Spleen (tissue), 11 donors: Measurements from ENCODE around the gene VMP1. TPM values are rescaled to one million over a fixed set of nuclear protein-coding genes. Genes with fewer than 3 reads are reported as not detected.
"Not testable (repeated sequence)": the region's sequence is repeated elsewhere in the genome, so short reads cannot be mapped to it uniquely, and the experiment has no call there.

Experiments used
- DNase-seq: peaks from one replicate; pipeline ENCODE4 v3.0.0-alpha.2; 2020
- H3K27ac ChIP-seq, 8 donors: fragments of 200-600 bp; sonication (generic) in 7 of 8; 1 replicate in 4 of 8; 2 replicates in 4 of 8; pipeline versions ENCODE4 v1.5.0 to v1.8.0; 2016 to 2021; ENCODE audit warnings: inconsistent platforms in 4 of 8, mild to moderate bottlenecking in 4 of 8, moderate library complexity in 1 of 8
- H3K27me3 ChIP-seq, 7 donors: fragments of 200-600 bp; sonication (generic) in 6 of 7; replicated peaks in 1 of 7; 1 replicate in 4 of 7; 2 replicates in 3 of 7; pipeline versions ENCODE4 v1.5.0 to v1.8.0; 2016 to 2021; ENCODE audit warnings: inconsistent platforms in 3 of 7, mild to moderate bottlenecking in 1 of 7
- H3K36me3 ChIP-seq, 6 donors: fragments of 200-600 bp; sonication (generic) in 5 of 6; 1 replicate in 4 of 6; 2 replicates in 2 of 6; pipeline versions ENCODE4 v1.5.0 to v1.8.0; 2016 to 2021; ENCODE audit warnings: inconsistent platforms in 2 of 6
- H3K4me1 ChIP-seq, 6 donors: fragments of 200-600 bp; sonication (generic) in 5 of 6; 1 replicate in 3 of 6; 2 replicates in 3 of 6; pipeline versions ENCODE4 v1.5.0 to v1.8.0; 2016 to 2021; ENCODE audit warnings: inconsistent platforms in 3 of 6
- H3K4me3 ChIP-seq, 8 donors: fragments of 200-600 bp; sonication (generic) in 7 of 8; 1 replicate in 4 of 8; 2 replicates in 4 of 8; pipeline versions ENCODE4 v1.5.0 to v1.8.0; 2016 to 2021; ENCODE audit warnings: inconsistent platforms in 4 of 8, mild to moderate bottlenecking in 4 of 8, moderate library complexity in 2 of 8
- H3K9me3 ChIP-seq, 8 donors: fragments of 200-600 bp; sonication (generic) in 7 of 8; 1 replicate in 4 of 8; 2 replicates in 4 of 8; pipeline versions ENCODE4 v1.5.0 to v1.8.0; 2016 to 2021; ENCODE audit warnings: inconsistent platforms in 4 of 8
- CTCF ChIP-seq, 11 experiments: fragments of 200-600 bp in 7 of 11; fragments of 450-650 bp in 4 of 11; sonication (generic) in 4 of 11; IDR thresholded peaks in 8 of 11; conservative IDR thresholded peaks in 3 of 11; 1 replicate in 7 of 11; 2 replicates in 4 of 11; pipeline versions ENCODE4 v1.4.0 to v1.8.0; 2016 to 2021; ENCODE audit warnings: antibody characterized with exemption in 11 of 11, inconsistent platforms in 4 of 11, mild to moderate bottlenecking in 1 of 11
- POLR2A ChIP-seq, 3 donors: fragments of 450-650 bp; IDR thresholded peaks; one replicate each; pipeline ENCODE4 v1.5.1; 2017; ENCODE audit warnings: antibody characterized with exemption in 3 of 3, mild to moderate bottlenecking in 1 of 3
- POLR2AphosphoS5 ChIP-seq, 3 donors: sonication (generic); formaldehyde crosslinking; IDR thresholded peaks; one replicate each; pipeline ENCODE4 v1.5.1; 2017; ENCODE audit warnings: antibody characterized with exemption in 3 of 3
- WGBS, 5 donors: extraction: QIAGEN DNeasy Blood & Tissue Kit in 3 of 5; methylation state at CpG; one replicate each; pipeline versions ENCODE4 v1.1.5 to v1.1.7; 2013 to 2018; 5-methylcytosine and 5-hydroxymethylcytosine counted together
- intact Hi-C: fragments of 100-400 bp; cut with DNase I; formaldehyde crosslinking; loops from one replicate; pipeline ENCODE4 v1.15.0; 2023; ENCODE audit warnings: low total_unique reads
- polyA plus RNA-seq, 3 donors: library from polyadenylated mRNA; stranded (reverse); fragments of 200-250 nt; gene quantifications; one replicate each; pipeline ENCODE4 v1.2.1, GENCODE V29; 2013
- total RNA-seq, 7 donors: library from RNA; depleted of rRNA in 3 of 7; stranded (reverse); fragments of >200 nt in 3 of 7; fragmentation: NEBNext Ultra II Directional in 4 of 7; extraction: Animal tissue kit (Norgen Biotek cat#: 25700) in 4 of 7; gene quantifications; one replicate each; pipeline versions ENCODE4 v1.1.0 to v1.2.1, GENCODE V29; 2016 to 2021
- donor health status: healthy with polysubstance abuse.
- donor health status: DM: no; HTN: no; CAD: no; lungs with moderate emphysema.
- donor health status: DM: no; HTN: no; CAD: no.
- donor health status: Bipolar disorder and iron deficiency.
- donor health status: healthy.
- donor health status: DM: no; HTN: no; CAD: no.
- donor health status: DM: yes; HTN: yes; CAD: no.

The VMP1 gene
- total and polyA plus RNA-seq, 10 donors = 53.2 to 649 (median 304) TPM

- peaks cover 31 to 97% (median 53%) of the 10 kb centered on the region in 6 donors for H3K4me1 ChIP-seq
- not testable (repeated sequence) for H3K9me3 ChIP-seq, DNase-seq, H3K4me3 ChIP-seq, H3K36me3 ChIP-seq, H3K27me3 ChIP-seq
- TF ChIP-seq POLR2AphosphoS5 (IDR thresholded peaks at IDR 0.05) = peak in 1 of 3 donors; percentile 39
- intact Hi-C loops = loop anchor here (5.0 kb wide), 1 partner anchor 98 kb away; no protein-coding TSS in a partner anchor
- peak overlapping the region in 6 of 8 donors; percentile 10 to 92 (median 79) for H3K27ac ChIP-seq
- 90 to 96% (median 94%) methylated on average over 15 of the region's 15 CpGs for WGBS, 5 donors
These were observed 142.9 kb downstream of the VMP1 start for GRCh38 chr17:59850311-59850710.

DNA sequence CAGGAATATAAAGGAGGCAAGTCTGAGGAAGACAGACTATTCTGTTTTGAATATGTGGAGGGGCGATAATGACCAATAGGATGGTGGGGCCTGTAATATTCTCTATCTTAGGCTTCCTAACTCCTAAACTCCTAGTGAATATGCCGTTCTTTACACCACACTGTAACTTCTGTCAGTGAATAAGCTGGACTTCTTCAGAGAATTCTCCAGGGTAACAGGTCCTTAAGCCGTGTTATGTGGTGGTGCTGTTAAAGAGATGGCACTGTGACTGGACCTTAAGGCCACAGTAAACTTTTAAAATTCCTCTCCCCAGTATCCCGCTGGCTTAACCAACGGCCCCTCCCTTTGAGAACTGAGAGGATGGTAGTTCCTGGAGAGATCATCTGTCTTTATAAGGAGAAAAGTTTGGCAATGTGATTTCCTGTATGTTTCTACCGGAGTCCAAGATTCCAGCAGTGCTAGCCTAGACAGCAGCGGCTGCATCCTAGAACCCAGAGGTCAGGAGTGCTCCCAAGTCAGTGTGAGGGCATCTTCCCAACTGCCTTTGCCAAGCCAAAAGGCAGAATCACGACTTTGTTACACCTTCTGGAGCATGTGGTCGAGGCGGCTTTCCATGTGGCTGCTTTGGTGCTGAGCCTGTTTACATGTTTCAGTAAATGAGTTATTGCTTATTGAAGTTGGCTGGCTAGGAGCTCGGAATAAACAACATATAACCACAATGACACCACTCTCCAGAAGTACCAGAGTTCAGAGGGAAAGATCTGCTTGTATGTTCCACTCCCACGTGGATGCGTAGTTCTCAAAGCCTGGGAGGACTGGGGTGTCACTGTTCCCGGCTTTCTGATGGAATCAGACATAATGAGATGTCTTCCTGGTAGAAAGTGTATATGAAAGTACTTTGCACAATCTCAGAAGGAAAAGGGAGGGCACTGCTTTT, 144.3 kb downstream of the VMP1 start:
- no peak overlapping the region for H3K4me3 ChIP-seq
- no peaks in the 10 kb centered on the region for H3K27me3 ChIP-seq
- peak overlapping the region in 7 of 8 donors; percentile 24 to 92 (median 66) for H3K27ac ChIP-seq
- peaks cover 18 to 95% (median 39%) of the 10 kb centered on the region in 6 donors for H3K4me1 ChIP-seq
- no peaks in the 10 kb centered on the region for H3K36me3 ChIP-seq
- 68 to 80% (median 75%) methylated on average over 14 of the region's 14 CpGs for WGBS, 5 donors
- DNase-seq = no peak
- no peak for TF ChIP-seq CTCF (IDR thresholded peaks at IDR 0.05 in 8 of 11, conservative IDR thresholded peaks at IDR 0.05 in 3 of 11)
- peak; percentile 9 to 72 (median 59) for TF ChIP-seq POLR2AphosphoS5 (IDR thresholded peaks at IDR 0.05)
- no peak for TF ChIP-seq POLR2A (IDR thresholded peaks at IDR 0.05)
- intact Hi-C loops = loop anchor here (5.0 kb wide), 1 partner anchor 99 kb away; no protein-coding TSS in a partner anchor
- H3K9me3 ChIP-seq = no peaks in the 10 kb centered on the region

GRCh38 chr17:59852847-59853167, 145.4 kb downstream of the VMP1 start:
- not testable (repeated sequence) for H3K27me3 ChIP-seq, H3K9me3 ChIP-seq, DNase-seq, H3K36me3 ChIP-seq, H3K4me3 ChIP-seq
- peak overlapping the region in 7 of 8 donors; percentile 61 to 92 (median 70) for H3K27ac ChIP-seq
- H3K4me1 ChIP-seq = peaks cover 8 to 84% (median 29%) of the 10 kb centered on the region in 6 donors
- intact Hi-C loops = loop anchor here (5.0 kb wide), 1 partner anchor 101 kb away; no protein-coding TSS in a partner anchor
- 96 to 99% (median 97%) methylated on average over 7 of the region's 7 CpGs for WGBS, 5 donors

DNA sequence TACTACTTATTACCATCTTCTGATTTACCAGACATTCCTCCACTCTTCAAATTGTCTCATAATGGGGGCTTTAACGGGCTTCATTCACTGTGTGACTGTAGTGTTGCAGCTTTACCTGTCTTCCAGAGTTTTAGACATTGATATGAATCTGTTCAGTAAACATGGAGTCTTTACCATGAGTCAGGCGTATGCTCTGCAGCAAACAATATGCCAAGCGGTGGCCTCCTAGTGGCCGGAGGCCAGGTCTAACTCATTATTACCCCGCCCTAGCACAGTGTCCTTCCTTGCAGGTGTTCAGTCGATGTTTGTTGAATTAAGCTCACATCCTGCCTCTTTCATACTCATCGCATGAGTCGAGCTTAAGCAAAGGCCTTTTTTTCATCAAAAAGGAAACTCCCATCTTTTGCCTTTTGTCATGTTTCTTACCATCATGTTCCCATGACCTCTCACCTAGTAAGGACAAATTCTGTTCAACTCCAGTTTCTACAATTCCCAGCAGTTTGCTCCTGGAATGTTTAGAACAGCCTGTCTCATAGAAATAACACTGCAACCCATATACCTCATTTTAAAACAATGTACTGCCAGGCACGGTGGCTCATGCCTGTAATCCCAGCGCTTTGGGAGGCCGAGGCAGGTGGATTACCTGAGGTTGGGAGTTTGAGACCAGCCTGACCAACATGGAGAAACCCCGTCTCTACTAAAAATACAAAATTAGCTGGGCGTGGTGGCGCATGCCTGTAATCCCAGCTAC, 145.9 kb downstream of the VMP1 start:
- TF ChIP-seq CTCF (IDR thresholded peaks at IDR 0.05 in 8 of 11, conservative IDR thresholded peaks at IDR 0.05 in 3 of 11) = peak in 7 of 11 experiments; percentile 16 to 43 (median 38)
- no peak for TF ChIP-seq POLR2A (IDR thresholded peaks at IDR 0.05)
- TF ChIP-seq POLR2AphosphoS5 (IDR thresholded peaks at IDR 0.05) = peak in 1 of 3 donors; percentile 39
- no peaks in the 10 kb centered on the region for H3K27me3 ChIP-seq
- 75 to 81% (median 78%) methylated on average over 14 of the region's 14 CpGs for WGBS, 5 donors
- no peaks in the 10 kb centered on the region for H3K9me3 ChIP-seq
- DNase-seq = peak; percentile 80
- H3K27ac ChIP-seq = peak overlapping the region; percentile 4 to 92 (median 68)
- intact Hi-C loops = loop anchor here (5.0 kb wide), 1 partner anchor 101 kb away; no protein-coding TSS in a partner anchor
- H3K4me1 ChIP-seq = peaks cover 8 to 78% (median 24%) of the 10 kb centered on the region in 6 donors
- no peaks in the 10 kb centered on the region for H3K36me3 ChIP-seq
- H3K4me3 ChIP-seq = no peak overlapping the region

- H3K4me1 ChIP-seq = peaks cover 5 to 74% (median 17%) of the 10 kb centered on the region in 6 donors
- H3K36me3 ChIP-seq, H3K9me3 ChIP-seq, DNase-seq, H3K4me3 ChIP-seq, H3K27me3 ChIP-seq: not testable (repeated sequence)
- 92 to 94% (median 93%) methylated on average over 10 of the region's 10 CpGs for WGBS, 5 donors
- H3K27ac ChIP-seq = peak overlapping the region; percentile 4 to 92 (median 68)
- intact Hi-C loops = loop anchor here (5.0 kb wide), 1 partner anchor 102 kb away; no protein-coding TSS in a partner anchor
These were observed 146.7 kb downstream of the VMP1 start for GRCh38 chr17:59853919-59854729.
